Measurements from ENCODE around the gene ATP8B4. TPM values are rescaled to one million over a fixed set of nuclear protein-coding genes. Genes with fewer than 3 reads are reported as not detected.

Gene ATP8B4
- total RNA-seq, 4 donors from 2014 or later, result 5.2 to 24.3 (median 7.6) TPM

Small RNA genes within 50 kb of the gene (small RNA-seq; reads per million reads assigned to genes)
- gene RNA5SP394, result not detected

Other genes with a start within 250 kb of the ATP8B4 start
- gene SLC27A2, start 63.0 kb upstream of the ATP8B4 start, total RNA-seq, result 10 to 100 TPM in 1 of 4 donors, 1 to 10 TPM in 3; 1.1 to 10.3 (median 6.6) TPM
- gene HDC, start 146.5 kb upstream of the ATP8B4 start, total RNA-seq, result under 1 TPM in 1 of 4 donors, not detected in 3; 0.45 TPM
- 10 to 100 TPM; 22.2 to 30.0 (median 27.3) TPM for gene GABPB1, start 236.0 kb upstream of the ATP8B4 start, total RNA-seq

Data from thyroid gland (tissue), 4 donors.